Measurements from ENCODE around the gene TYW1B.
"Not testable (repeated sequence)": the region's sequence is repeated elsewhere in the genome, so short reads cannot be mapped to it uniquely, and the experiment has no call there.

DNA sequence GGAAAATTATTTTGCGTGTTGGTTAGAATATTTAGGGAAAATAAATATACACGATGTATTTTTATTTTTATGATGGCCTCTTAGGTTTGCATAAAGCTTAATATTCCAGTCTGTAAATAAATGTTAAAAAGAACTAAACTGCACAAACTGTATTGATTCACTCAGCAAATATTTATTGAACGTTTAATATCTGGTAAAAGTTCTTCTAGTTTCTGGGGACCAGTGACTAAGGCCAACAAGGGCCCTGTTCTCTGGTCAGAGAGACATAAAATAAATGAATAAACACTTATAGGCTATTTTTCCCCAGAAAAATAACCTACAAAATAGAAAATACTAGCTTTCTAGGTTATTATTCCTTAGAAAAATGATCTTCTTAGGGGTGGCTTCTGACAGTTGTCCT, 157.2 kb downstream of the TYW1B start:
- not testable (repeated sequence) for TF ChIP-seq ZNF274 (IDR thresholded peaks at IDR 0.05; ENCODE audit: low read depth, low read length); YY1 (IDR thresholded peaks at IDR 0.05; ENCODE audit: insufficient read depth, insufficient read length)
